RWPE2 (cell line): ENCODE measurements around the gene NAT10.
A peak's percentile ranks its signal among the peaks of the same experiment; 100 is the strongest.
"Not testable (repeated sequence)": the region's sequence is repeated elsewhere in the genome, so short reads cannot be mapped to it uniquely, and the experiment has no call there.

Experiments used
- ATAC-seq: fragments of 200-7000 bp; cut with Tn5 transposase; 3 replicates; pipeline ENCODE4 v1.9.1; 2021; ENCODE audit warnings: low read depth
- DNase-seq: peaks from one replicate; pipeline ENCODE4 v3.0.0-alpha.2; 2020; ENCODE audit warnings: low spot score
- H3K27ac ChIP-seq: fragments of 450-650 bp; 2 replicates; pipeline ENCODE4 v1.5.1; 2017; ENCODE audit warnings: mild to moderate bottlenecking; ENCODE audit not compliant: poor library complexity, severe bottlenecking
- H3K27me3 ChIP-seq: fragments of 250-450 bp; sonication (Bioruptor Pico); 2 replicates; pipeline ENCODE4 v1.5.1; 2021; ENCODE audit warnings: mild to moderate bottlenecking, moderate library complexity; ENCODE audit not compliant: insufficient read depth, poor library complexity, severe bottlenecking
- H3K36me3 ChIP-seq: fragments of 250-450 bp; sonication (Bioruptor Pico); 2 replicates; pipeline ENCODE4 v1.5.1; 2020; ENCODE audit warnings: low read depth, mild to moderate bottlenecking, moderate library complexity
- H3K4me1 ChIP-seq: fragments of 250-450 bp; sonication (Bioruptor Pico); 2 replicates; pipeline ENCODE4 v1.5.1; 2021; ENCODE audit warnings: mild to moderate bottlenecking, moderate library complexity; ENCODE audit not compliant: insufficient read depth, poor library complexity, severe bottlenecking
- H3K4me3 ChIP-seq: fragments of 250-450 bp; sonication (Bioruptor Pico); 2 replicates; pipeline ENCODE4 v1.5.1; 2021; ENCODE audit warnings: mild to moderate bottlenecking, moderate library complexity; ENCODE audit not compliant: severe bottlenecking
- H3K9me3 ChIP-seq: fragments of 250-450 bp; sonication (Bioruptor Pico); 2 replicates; pipeline ENCODE4 v1.5.1; 2021; ENCODE audit warnings: mild to moderate bottlenecking, moderate library complexity; ENCODE audit not compliant: severe bottlenecking
- CTCF ChIP-seq: fragments of 450-650 bp; IDR thresholded peaks from one replicate; pipeline ENCODE4 v1.5.1; 2017; ENCODE audit warnings: mild to moderate bottlenecking, moderate library complexity; ENCODE audit not compliant: poor library complexity, severe bottlenecking

The NAT10 gene

DNA sequence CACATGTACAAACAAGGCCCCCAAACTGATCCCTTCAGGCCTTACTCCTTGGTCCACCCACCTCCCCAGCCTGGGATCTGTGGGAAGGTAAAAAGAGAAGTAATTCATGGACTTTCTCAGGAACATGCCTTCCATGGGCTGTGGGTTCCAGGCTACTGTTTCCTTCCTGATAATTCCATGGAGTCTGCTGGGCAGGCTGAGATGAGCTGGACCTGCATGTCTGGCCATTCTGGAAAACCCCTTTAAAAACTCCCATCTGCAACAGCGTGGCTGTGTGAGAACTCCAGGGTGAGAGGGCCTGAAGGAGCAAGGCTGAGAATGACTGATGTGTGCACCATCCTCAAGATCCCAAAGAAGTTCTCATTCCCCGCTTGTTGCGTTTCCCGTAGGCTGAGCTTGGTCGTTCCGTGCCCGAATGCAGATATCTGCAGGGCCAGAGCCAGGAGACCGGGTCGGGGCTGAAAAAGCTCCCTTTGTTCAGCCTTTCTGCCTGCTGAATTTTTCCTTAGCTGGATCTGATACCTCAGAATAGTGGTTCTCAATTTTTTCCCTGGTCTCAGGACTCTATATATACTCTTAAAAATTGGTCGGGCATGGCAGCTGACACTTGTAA is 72.9 kb downstream of the NAT10 start:
- no peaks in the 10 kb centered on the region for H3K9me3 ChIP-seq
- peaks cover 7% of the 10 kb centered on the region for H3K4me1 ChIP-seq
- no peaks in the 10 kb centered on the region for H3K27me3 ChIP-seq
- no peak overlapping the region for H3K27ac ChIP-seq
- DNase-seq (no peak), ATAC-seq (no peak)
- H3K36me3 ChIP-seq, result no peaks in the 10 kb centered on the region
- TF ChIP-seq CTCF, result no peak
- H3K4me3 ChIP-seq, result no peak overlapping the region

DNA sequence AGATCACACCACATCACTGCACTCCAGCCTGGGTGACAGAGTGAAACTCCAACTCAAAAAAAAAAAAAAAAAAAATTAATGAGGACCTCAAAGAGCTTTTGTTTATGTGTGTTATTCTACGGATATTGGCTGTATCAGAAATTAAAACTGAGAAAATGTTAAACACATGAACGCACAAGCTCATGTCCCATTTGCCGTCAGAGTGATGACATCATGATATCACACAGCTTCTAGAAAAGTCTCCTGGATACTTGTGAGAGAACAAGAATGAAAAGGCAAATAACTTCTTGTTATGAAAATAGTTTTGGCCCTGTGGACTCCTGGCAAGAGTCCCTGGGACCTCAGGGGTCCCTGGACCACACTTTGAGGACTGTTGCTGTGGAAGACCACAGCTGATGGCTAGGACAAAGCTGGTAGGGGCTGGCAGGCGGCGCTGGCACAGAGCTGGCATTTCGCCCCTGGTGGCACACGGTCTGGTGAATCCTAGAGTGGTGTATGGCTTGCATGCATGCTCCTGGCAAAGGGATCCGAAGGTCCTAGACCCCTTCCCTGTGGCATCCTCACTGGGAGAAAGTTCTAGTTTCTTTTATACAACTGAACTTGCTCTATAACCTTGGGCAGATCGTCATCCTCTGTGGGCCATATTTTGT is 73.7 kb downstream of the NAT10 start:
- H3K27ac ChIP-seq, result no peak overlapping the region
- H3K4me1 ChIP-seq, result peaks cover 7% of the 10 kb centered on the region
- no peak overlapping the region for H3K4me3 ChIP-seq
- no peaks in the 10 kb centered on the region for H3K36me3 ChIP-seq
- no peak for ATAC-seq
- H3K9me3 ChIP-seq, result no peaks in the 10 kb centered on the region
- DNase-seq, result no peak
- no peak for TF ChIP-seq CTCF
- H3K27me3 ChIP-seq, result no peaks in the 10 kb centered on the region

DNA sequence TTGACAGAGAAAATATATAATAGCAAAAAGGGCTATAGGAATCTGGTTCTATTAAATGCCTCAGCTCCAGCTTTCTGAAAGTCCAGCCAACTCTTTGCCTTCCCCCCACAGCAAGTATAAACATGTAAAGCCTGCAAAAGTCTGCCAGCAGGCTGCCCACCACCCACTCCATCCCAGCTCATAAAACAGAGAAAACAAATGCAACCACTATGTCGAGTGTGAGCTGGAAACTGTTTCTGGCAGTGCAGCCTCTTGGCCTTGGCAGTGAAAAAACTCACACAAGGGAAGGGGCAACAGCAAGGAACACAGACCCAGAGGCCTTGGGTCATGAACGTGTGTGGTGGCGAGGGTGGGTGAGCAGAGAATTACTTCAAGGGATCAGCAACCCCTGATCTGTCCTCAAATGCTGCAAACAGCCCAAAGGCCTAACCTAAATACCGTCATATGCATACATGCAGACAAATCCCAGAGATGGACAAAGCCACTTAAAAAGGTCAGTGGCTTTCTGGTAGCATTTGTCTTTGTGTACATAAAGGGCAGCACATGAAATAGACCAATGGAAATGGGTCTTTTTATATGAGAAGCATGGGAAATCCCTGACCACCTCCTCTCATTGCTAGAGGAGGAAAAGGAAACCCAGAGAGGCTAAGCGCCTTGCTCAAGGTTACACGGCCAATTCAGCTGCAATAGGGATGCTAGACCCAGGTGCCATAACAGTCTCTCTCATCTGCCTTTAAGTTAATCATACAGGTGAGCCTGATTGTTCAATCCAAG is 74.8 kb downstream of the NAT10 start:
- H3K27me3 ChIP-seq, result no peaks in the 10 kb centered on the region
- ATAC-seq, result 0 out of 3 replicates have a peak, but pooled peaks have one; percentile 43
- H3K4me1 ChIP-seq, result peaks cover 7% of the 10 kb centered on the region
- no peak for TF ChIP-seq CTCF
- no peak overlapping the region for H3K27ac ChIP-seq
- H3K9me3 ChIP-seq, result no peaks in the 10 kb centered on the region
- DNase-seq, result no peak
- no peaks in the 10 kb centered on the region for H3K36me3 ChIP-seq
- no peak overlapping the region for H3K4me3 ChIP-seq

- not testable (repeated sequence) for H3K4me3 ChIP-seq, H3K9me3 ChIP-seq, DNase-seq, H3K27me3 ChIP-seq, H3K27ac ChIP-seq, ATAC-seq, H3K4me1 ChIP-seq, H3K36me3 ChIP-seq
Measured at GRCh38 chr11:34180814-34181165, 75.4 kb downstream of the NAT10 start.

GRCh38 chr11:34181251-34181650 is 75.8 kb downstream of the NAT10 start:
- no peak overlapping the region for H3K4me3 ChIP-seq
- DNase-seq (no peak), ATAC-seq (no peak)
- peaks cover 10% of the 10 kb centered on the region for H3K4me1 ChIP-seq
- no peak overlapping the region for H3K27ac ChIP-seq
- no peaks in the 10 kb centered on the region for H3K27me3 ChIP-seq
- no peaks in the 10 kb centered on the region for H3K36me3 ChIP-seq
- no peak for TF ChIP-seq CTCF
- no peaks in the 10 kb centered on the region for H3K9me3 ChIP-seq
